GM12878 (cell line): ENCODE results near the gene GALNT12. TPM values are rescaled to one million over a fixed set of nuclear protein-coding genes. Genes with fewer than 3 reads are reported as not detected.

Experiments used
- ATAC-seq: fragments of 200-7000 bp; cut with Tn5 transposase; 3 replicates; pipeline ENCODE4 v1.9.1; 2020; ENCODE audit warnings: mild to moderate bottlenecking, moderate library complexity
- BruUV-seq: library from RNA; stranded (reverse); fragments of 400-500 nt; replicated peaks from 2 replicates; lab custom pipeline; 2021; lab: Mats Ljungman, UMichigan
- CTCF ChIA-PET: fragments of 300-600 bp; sonication (Branson Sonifier 250); formaldehyde crosslinking; extraction: SDS; loops from one replicate; lab custom pipeline; 2021; ENCODE audit warnings: inconsistent platforms; lab: Yijun Ruan, JAX
- POLR2A ChIA-PET: fragments of 350-600 bp; formaldehyde crosslinking; extraction: SDS; loops from one replicate; lab custom pipeline; 2021; ENCODE audit warnings: inconsistent platforms; lab: Charles Lee
- RAD21 ChIA-PET: fragments of 300-600 bp; sonication (Branson Sonifier 250); formaldehyde crosslinking; loops from one replicate; lab custom pipeline; 2023; ENCODE audit warnings: antibody characterized with exemption; ENCODE audit not compliant: unreplicated experiment; lab: Charles Lee
- SMC1A ChIA-PET: fragments of 300-600 bp; sonication (Branson Sonifier 250); formaldehyde crosslinking; loops from one replicate; lab custom pipeline; 2023; ENCODE audit not compliant: unreplicated experiment, uncharacterized antibody; lab: Charles Lee
- DNase-seq: peaks from one replicate; pipeline ENCODE4 v3.0.0-alpha.2; 2011; ENCODE audit warnings: low read depth, low spot score
- FAIRE-seq: peaks from 3 replicates; lab custom pipeline; 2011; peaks lifted over from hg19 to GRCh38; lab: Jason Lieb, UNC
- H2AFZ ChIP-seq: 2 replicates; pipeline ENCODE4 v1.6.0; 2011; ENCODE audit warnings: low read depth, low read length, control low read depth; ENCODE audit not compliant: control insufficient read depth
- H3K27ac ChIP-seq: 2 replicates; pipeline ENCODE4 v1.5.1; 2011; ENCODE audit warnings: control low read depth; ENCODE audit not compliant: control insufficient read depth, insufficient read depth
- H3K27me3 ChIP-seq, 2 experiments: replicated peaks in 1 of 2; 2 replicates each; pipeline versions ENCODE4 v1.6.0 to v1.6.1; 2011; ENCODE audit warnings: low read length in 1 of 2; ENCODE audit not compliant: control insufficient read depth in 2 of 2, insufficient read depth in 2 of 2
- H3K36me3 ChIP-seq, 2 experiments: 2 replicates each; pipeline ENCODE4 v1.5.1; 2011; ENCODE audit warnings: low read length in 1 of 2; ENCODE audit not compliant: control insufficient read depth in 2 of 2, insufficient read depth in 2 of 2
- H3K4me1 ChIP-seq: 2 replicates; pipeline ENCODE4 v1.6.1; 2011; ENCODE audit warnings: mild to moderate bottlenecking, low read length, moderate library complexity, mixed read lengths; ENCODE audit not compliant: control insufficient read depth, insufficient read depth
- H3K4me2 ChIP-seq: 2 replicates; pipeline ENCODE4 v1.6.0; 2011; ENCODE audit warnings: control low read depth; ENCODE audit not compliant: control insufficient read depth, insufficient read depth
- H3K4me3 ChIP-seq: fragments of 200-600 bp; sonication (generic); 2 replicates; pipeline ENCODE4 v1.5.1; 2016
- H3K79me2 ChIP-seq: 2 replicates; pipeline ENCODE4 v1.6.0; 2011; ENCODE audit warnings: low read length; ENCODE audit not compliant: control insufficient read depth, insufficient read depth
- H3K9ac ChIP-seq: 2 replicates; pipeline ENCODE4 v1.8.0; 2011; ENCODE audit warnings: low read length, control low read depth, mixed read lengths; ENCODE audit not compliant: control insufficient read depth, insufficient read depth
- H3K9me3 ChIP-seq: replicated peaks from 3 replicates; pipeline ENCODE4 v1.5.1; 2011; ENCODE audit warnings: mild to moderate bottlenecking, low read length; ENCODE audit not compliant: control insufficient read depth, insufficient read depth
- H4K20me1 ChIP-seq: 2 replicates; pipeline ENCODE4 v1.6.0; 2011; ENCODE audit not compliant: control insufficient read depth, insufficient read depth
- IKZF2 ChIP-seq, 2 experiments: fragments of 450-650 bp; IDR thresholded peaks; 2 replicates each; pipeline ENCODE4 v1.6.1; 2017; ENCODE audit warnings: mild to moderate bottlenecking in 2 of 2, moderate library complexity in 2 of 2
- KLF5 ChIP-seq: fragments of 450-650 bp; IDR thresholded peaks from 2 replicates; pipeline ENCODE4 v1.6.1; 2014; ENCODE audit warnings: mild to moderate bottlenecking; ENCODE audit not compliant: partially characterized antibody
- MXI1 ChIP-seq: fragments of 150-350 bp; IDR thresholded peaks from 2 replicates; pipeline ENCODE4 v1.6.1; 2011; ENCODE audit warnings: low read depth, mild to moderate bottlenecking, inconsistent platforms, low read length, improper control_type of control experiment
- NR2C2 ChIP-seq: IDR thresholded peaks from 2 replicates; pipeline ENCODE4 v1.6.1; 2011; ENCODE audit warnings: borderline replicate concordance, low read depth; ENCODE audit not compliant: control insufficient read depth, insufficient read length
- PAX5 ChIP-seq: IDR thresholded peaks from 2 replicates; pipeline ENCODE4 v1.6.1; 2011; ENCODE audit warnings: low read depth, low read length, borderline replicate concordance
- PML ChIP-seq: IDR thresholded peaks from 2 replicates; pipeline ENCODE4 v1.6.1; 2012; ENCODE audit warnings: low read length, inconsistent platforms
- SIN3A ChIP-seq: IDR thresholded peaks from 2 replicates; pipeline ENCODE4 v1.6.1; 2012; ENCODE audit warnings: low read depth, low read length, improper control_type of control experiment
- SMAD1 ChIP-seq: fragments of 450-650 bp; IDR thresholded peaks from 2 replicates; pipeline ENCODE4 v1.6.1; 2018; ENCODE audit warnings: mild to moderate bottlenecking, low read depth; ENCODE audit not compliant: partially characterized antibody
- TCF7 ChIP-seq: IDR thresholded peaks from 2 replicates; pipeline ENCODE4 v1.6.1; 2014; ENCODE audit warnings: antibody characterized with exemption, borderline replicate concordance
- WGBS: methylation state at CpG from one replicate; pipeline ENCODE4 v1.1.6; 2016; ENCODE audit warnings: low lambda C conversion rate; ENCODE audit not compliant: insufficient replicate concordance, insufficient coverage; ENCODE audit errors: missing lambda C conversion rate; 5-methylcytosine and 5-hydroxymethylcytosine counted together
- in situ Hi-C: fragments of 300-500 bp; cut with MboI; formaldehyde crosslinking; loops from 9 replicates; pipeline ENCODE4 v1.14.3; 2018; ENCODE audit warnings: mixed read lengths
- intact Hi-C: fragments of 100-400 bp; cut with micrococcal nuclease; formaldehyde crosslinking; loops from one replicate; pipeline ENCODE4 v1.14.2; 2022; ENCODE audit not compliant: unreplicated experiment
- polyA plus RNA-seq, 11 experiments: library from polyadenylated mRNA; depleted of rRNA in 4 of 11; unstranded in 6 of 11; stranded (reverse) in 5 of 11; fragments of >200 nt; fragmentation: Nextera tagmentation in 4 of 11; fragmentation: Illumina TruSeq in 1 of 11; extraction: Ambion mirVana in 4 of 11; extraction: Trizol in 1 of 11; gene quantifications; 1 replicate in 1 of 11; 2 replicates in 10 of 11; pipeline versions ENCODE4 v1.2.1 to v1.2.3, GENCODE V29; 2011 to 2016; ENCODE audit warnings: inconsistent platforms in 2 of 11, missing spikeins in 2 of 11, low read depth in 1 of 11
- total RNA-seq, 4 experiments: library from RNA; depleted of rRNA in 3 of 4; stranded (reverse); fragments of >200 nt in 3 of 4; fragmentation: Illumina TruSeq in 1 of 4; extraction: Trizol in 1 of 4; gene quantifications; 2 replicates each; pipeline versions ENCODE4 v1.2.1 to v1.2.3, GENCODE V29; 2013 to 2021
- TF ChIP-seq, protein P1 (sequence below): fragments of 450-650 bp; IDR thresholded peaks from 2 replicates; pipeline ENCODE4 v1.6.1; 2017; ENCODE audit warnings: mild to moderate bottlenecking, moderate library complexity
- TF ChIP-seq, protein P2 (sequence below): fragments of 450-650 bp; conservative IDR thresholded peaks from 2 replicates; pipeline ENCODE4 v1.6.1; 2017; ENCODE audit warnings: mild to moderate bottlenecking, moderate library complexity
- TF ChIP-seq, protein P3 (sequence below): fragments of 450-650 bp; IDR thresholded peaks from 2 replicates; pipeline ENCODE4 v1.6.1; 2017; ENCODE audit warnings: mild to moderate bottlenecking, moderate library complexity

Gene GALNT12
- total and polyA plus RNA-seq, 10 of the 15 experiments (the other 5 are each of a cell fraction or from before 2014, with no cell fraction given) = 0.13 to 5.3 (median 3.2) TPM

DNA sequence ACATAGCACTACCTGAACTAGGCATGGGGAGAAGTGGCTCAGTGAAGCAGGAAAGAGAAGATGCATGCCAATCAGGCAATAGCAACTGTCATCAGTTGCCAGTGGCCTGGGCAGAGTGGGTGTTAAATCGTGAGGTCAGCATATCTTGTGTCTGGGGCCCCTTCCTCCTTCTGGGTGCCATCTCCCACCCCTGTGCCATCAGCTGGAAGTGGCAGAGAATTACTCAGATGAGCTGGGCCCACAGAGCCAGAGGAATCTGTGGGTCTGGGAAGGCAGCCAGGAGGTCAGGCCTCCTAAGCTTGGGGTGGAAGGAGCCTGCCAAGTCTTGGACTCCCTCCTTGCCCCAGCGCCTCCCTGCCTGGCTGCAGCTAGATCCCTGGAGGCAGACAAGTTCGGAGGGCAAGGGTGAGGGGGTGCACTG is 66.5 kb downstream of the GALNT12 start:
- Histone ChIP-seq H3K4me2 (no peak overlapping the region), H3K9me3 (no peaks in the 10 kb centered on the region; the same call in 2 of the 3 replicates), H2AFZ (no peak overlapping the region), H3K27me3 (peaks cover 0 to 5% of the 10 kb centered on the region in 2 experiments; a peak in 2 of 4 replicates), H3K4me3 (no peak overlapping the region), H3K27ac (no peak overlapping the region), H3K4me1 (no peaks in the 10 kb centered on the region), H3K79me2 (no peaks in the 10 kb centered on the region), H3K9ac (no peak overlapping the region), H3K36me3 (no peaks in the 10 kb centered on the region), H4K20me1 (no peaks in the 10 kb centered on the region)
- no peak for DNase-seq
- ChIA-PET SMC1A (no interaction called here), CTCF (interaction anchor here (1.1 to 1.5 kb wide), 2 partner anchors 26 to 63 kb away, joined by 3 to 4 read pairs; no protein-coding TSS in a partner anchor), POLR2A (no interaction called here), RAD21 (no interaction called here)
- no peak for ATAC-seq
- in situ Hi-C loops (no loop called here), intact Hi-C loops (no loop called here)
- 0% methylated on average over 3 of the region's 3 CpGs for WGBS
- no TSS peak for BruUV-seq
- FAIRE-seq = no peak
- TF ChIP-seq SIN3A (no peak), IKZF2 (IDR thresholded peaks at IDR 0.05) (no peak), PML (no peak), MXI1 (no peak), SMAD1 (no peak), NR2C2 (no peak), PAX5 (no peak), KLF5 (no peak), TCF7 (no peak)
- TF ChIP-seq, protein P1, sequence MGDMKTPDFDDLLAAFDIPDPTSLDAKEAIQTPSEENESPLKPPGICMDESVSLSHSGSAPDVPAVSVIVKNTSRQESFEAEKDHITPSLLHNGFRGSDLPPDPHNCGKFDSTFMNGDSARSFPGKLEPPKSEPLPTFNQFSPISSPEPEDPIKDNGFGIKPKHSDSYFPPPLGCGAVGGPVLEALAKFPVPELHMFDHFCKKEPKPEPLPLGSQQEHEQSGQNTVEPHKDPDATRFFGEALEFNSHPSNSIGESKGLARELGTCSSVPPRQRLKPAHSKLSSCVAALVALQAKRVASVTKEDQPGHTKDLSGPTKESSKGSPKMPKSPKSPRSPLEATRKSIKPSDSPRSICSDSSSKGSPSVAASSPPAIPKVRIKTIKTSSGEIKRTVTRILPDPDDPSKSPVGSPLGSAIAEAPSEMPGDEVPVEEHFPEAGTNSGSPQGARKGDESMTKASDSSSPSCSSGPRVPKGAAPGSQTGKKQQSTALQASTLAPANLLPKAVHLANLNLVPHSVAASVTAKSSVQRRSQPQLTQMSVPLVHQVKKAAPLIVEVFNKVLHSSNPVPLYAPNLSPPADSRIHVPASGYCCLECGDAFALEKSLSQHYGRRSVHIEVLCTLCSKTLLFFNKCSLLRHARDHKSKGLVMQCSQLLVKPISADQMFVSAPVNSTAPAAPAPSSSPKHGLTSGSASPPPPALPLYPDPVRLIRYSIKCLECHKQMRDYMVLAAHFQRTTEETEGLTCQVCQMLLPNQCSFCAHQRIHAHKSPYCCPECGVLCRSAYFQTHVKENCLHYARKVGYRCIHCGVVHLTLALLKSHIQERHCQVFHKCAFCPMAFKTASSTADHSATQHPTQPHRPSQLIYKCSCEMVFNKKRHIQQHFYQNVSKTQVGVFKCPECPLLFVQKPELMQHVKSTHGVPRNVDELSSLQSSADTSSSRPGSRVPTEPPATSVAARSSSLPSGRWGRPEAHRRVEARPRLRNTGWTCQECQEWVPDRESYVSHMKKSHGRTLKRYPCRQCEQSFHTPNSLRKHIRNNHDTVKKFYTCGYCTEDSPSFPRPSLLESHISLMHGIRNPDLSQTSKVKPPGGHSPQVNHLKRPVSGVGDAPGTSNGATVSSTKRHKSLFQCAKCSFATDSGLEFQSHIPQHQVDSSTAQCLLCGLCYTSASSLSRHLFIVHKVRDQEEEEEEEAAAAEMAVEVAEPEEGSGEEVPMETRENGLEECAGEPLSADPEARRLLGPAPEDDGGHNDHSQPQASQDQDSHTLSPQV = no peak
- TF ChIP-seq, protein P2, sequence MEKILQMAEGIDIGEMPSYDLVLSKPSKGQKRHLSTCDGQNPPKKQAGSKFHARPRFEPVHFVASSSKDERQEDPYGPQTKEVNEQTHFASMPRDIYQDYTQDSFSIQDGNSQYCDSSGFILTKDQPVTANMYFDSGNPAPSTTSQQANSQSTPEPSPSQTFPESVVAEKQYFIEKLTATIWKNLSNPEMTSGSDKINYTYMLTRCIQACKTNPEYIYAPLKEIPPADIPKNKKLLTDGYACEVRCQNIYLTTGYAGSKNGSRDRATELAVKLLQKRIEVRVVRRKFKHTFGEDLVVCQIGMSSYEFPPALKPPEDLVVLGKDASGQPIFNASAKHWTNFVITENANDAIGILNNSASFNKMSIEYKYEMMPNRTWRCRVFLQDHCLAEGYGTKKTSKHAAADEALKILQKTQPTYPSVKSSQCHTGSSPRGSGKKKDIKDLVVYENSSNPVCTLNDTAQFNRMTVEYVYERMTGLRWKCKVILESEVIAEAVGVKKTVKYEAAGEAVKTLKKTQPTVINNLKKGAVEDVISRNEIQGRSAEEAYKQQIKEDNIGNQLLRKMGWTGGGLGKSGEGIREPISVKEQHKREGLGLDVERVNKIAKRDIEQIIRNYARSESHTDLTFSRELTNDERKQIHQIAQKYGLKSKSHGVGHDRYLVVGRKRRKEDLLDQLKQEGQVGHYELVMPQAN = no peak
- TF ChIP-seq, protein P3, sequence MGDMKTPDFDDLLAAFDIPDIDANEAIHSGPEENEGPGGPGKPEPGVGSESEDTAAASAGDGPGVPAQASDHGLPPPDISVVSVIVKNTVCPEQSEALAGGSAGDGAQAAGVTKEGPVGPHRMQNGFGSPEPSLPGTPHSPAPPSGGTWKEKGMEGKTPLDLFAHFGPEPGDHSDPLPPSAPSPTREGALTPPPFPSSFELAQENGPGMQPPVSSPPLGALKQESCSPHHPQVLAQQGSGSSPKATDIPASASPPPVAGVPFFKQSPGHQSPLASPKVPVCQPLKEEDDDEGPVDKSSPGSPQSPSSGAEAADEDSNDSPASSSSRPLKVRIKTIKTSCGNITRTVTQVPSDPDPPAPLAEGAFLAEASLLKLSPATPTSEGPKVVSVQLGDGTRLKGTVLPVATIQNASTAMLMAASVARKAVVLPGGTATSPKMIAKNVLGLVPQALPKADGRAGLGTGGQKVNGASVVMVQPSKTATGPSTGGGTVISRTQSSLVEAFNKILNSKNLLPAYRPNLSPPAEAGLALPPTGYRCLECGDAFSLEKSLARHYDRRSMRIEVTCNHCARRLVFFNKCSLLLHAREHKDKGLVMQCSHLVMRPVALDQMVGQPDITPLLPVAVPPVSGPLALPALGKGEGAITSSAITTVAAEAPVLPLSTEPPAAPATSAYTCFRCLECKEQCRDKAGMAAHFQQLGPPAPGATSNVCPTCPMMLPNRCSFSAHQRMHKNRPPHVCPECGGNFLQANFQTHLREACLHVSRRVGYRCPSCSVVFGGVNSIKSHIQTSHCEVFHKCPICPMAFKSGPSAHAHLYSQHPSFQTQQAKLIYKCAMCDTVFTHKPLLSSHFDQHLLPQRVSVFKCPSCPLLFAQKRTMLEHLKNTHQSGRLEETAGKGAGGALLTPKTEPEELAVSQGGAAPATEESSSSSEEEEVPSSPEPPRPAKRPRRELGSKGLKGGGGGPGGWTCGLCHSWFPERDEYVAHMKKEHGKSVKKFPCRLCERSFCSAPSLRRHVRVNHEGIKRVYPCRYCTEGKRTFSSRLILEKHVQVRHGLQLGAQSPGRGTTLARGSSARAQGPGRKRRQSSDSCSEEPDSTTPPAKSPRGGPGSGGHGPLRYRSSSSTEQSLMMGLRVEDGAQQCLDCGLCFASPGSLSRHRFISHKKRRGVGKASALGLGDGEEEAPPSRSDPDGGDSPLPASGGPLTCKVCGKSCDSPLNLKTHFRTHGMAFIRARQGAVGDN = no peak
